Activated T-helper 1 cell treated with Interleukin-2 at 50 U/mL for 16 hours (primary cell): ENCODE data around the gene ADAMTSL3.
"Not testable (repeated sequence)": the region's sequence is repeated elsewhere in the genome, so short reads cannot be mapped to it uniquely, and the experiment has no call there.

Experiments used
- DNase-seq: peaks from one replicate; pipeline ENCODE4 v3.0.0-alpha.2; 2020; ENCODE audit warnings: low read depth

ADAMTSL3 gene

DNA sequence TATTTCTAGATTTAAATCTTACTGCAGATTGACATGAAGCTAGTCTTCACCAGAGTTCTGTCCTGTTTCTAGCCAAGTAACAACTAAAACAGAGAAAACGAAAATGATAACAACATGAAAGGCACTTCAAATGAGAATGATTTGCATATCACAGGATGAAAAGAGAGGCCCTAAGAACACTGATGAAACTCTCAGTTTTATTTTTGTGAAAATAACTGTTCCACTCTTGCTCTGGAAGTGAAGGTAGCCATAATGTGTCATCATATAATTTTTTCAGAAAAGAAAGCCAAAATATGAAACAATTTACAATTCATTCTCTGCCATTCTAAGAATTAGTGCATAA lies 274.4 kb downstream of the ADAMTSL3 start:
- no peak for DNase-seq

GRCh38 chr15:83928878-83929418 lies 275.0 kb downstream of the ADAMTSL3 start:
- DNase-seq, result no peak

DNA sequence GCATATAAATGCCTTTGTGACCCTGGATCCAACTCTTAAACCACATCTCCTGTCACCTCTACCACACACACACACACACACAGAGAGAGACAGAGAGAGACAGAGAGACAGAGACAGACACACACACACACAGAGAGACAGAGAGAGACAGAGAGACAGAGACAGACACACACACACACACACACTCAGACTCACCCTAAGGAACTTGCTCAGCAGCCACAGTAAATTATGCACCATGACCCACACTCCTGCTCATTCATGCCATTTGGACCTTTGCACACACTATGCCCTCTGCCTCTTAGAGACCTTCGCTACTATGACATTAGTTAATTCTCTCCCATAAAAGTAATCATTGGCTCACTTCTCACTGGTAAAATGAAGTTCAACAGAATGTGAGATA lies 275.7 kb downstream of the ADAMTSL3 start:
- DNase-seq, result no peak

GRCh38 chr15:83930392-83931212 lies 276.7 kb downstream of the ADAMTSL3 start:
- DNase-seq, result no peak

DNA sequence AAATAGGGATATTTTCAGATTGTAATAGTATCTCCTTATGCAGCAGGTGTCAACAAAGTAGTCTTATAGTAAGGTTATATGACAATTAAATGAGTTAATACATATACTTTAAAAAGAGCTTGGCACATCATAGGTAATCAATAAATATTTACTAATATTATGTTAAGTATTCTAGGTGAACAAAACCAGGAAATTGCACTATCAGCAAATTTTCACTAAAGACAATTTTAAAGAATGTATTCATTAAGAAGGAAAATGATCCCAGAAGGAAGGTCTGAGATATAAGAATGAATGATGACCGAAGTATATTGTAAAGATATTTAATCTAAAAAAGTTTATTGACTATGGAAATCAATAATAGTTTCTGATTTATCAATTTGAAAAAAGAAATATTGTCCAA lies 281.9 kb downstream of the ADAMTSL3 start:
- DNase-seq, result no peak

DNA sequence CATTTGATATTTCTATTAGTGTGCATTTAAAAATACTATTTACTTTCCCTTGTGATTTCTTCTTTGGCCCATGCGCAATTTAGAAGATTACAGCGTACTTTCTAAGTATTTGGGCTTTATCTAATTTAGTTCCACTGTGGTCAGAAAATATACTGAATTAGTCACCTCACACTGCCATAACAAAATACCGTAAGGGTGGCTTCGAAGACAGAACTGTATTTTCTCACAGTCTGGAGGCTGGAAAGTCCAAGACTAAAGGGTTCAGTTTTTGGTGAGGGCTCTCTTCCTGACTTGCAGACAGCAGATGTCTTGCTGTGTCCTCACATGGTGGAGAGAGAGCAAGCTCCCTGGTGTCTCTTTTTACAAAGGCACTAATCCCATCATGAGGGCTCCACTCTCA lies 286.2 kb downstream of the ADAMTSL3 start:
- no peak for DNase-seq

GRCh38 chr15:83943043-83943442 lies 289.1 kb downstream of the ADAMTSL3 start:
- DNase-seq, result no peak

- DNase-seq, result no peak
Observed at GRCh38 chr15:83943849-83944404, 290.0 kb downstream of the ADAMTSL3 start.

DNA sequence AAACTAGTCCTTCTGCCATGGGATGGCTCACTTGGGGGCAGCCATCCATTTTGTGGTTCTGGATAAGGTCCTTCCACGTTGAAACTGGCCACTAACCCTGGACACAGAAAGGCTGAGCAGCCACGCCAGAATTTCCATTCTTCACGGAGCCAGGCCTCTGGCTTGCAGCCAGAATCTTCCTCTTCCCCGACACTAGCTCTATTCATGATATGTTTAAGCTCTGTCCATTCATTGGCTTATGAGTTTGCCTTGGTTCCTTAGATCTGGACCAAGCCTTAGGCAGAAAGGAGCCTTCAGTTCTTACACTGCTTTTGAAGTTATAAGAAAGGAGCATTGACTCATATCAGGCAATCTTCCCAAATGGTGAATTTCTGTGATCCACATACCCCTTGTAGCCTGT lies 293.2 kb downstream of the ADAMTSL3 start:
- DNase-seq, result no peak

DNA sequence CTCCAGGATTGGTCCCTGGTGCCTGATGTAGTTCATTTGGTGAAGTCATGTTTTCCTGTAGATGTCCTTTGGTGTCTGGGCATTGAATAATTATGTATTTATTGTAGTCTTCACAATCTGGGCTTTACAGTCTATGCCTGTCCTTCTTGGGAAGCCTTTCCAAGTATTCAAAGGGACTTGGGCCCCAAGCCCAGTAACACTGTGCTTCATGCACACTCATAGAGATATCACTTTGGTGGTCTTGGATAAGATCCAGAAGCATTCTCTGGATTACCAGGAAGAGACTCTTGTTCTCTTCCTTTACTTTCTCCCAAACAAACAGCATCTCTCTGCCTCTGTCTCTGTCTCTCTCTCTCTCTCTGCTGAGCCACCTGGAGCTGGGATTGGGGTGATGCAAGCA lies 300.6 kb downstream of the ADAMTSL3 start:
- no peak for DNase-seq

DNA sequence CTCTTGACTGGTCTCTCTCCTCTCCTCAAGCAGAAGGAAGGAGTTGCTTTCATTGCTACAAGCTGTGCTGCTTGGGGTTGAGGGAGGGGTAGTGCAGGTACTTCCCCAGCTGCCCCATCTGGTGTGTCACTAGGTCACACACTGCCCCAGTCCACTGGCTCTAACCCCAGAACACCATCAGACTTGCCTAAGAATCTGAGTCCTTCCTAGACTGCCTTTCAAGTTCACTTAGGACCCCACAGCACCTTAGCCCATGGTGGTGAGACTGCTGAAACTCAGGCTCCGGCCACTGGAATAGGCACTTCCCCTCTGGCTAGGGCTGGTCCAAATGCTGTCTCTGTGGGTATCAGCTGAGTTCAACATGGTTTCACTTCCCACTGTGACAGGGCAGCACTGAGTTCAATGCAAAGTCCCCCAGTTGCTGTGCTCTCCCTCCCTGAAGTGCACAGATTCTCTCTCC lies 301.9 kb downstream of the ADAMTSL3 start:
- DNase-seq, result no peak

- no peak for DNase-seq
Observed at GRCh38 chr15:83956887-83957286, 303.0 kb downstream of the ADAMTSL3 start.

- DNase-seq, result no peak
Observed at GRCh38 chr15:83959477-83959876, 305.6 kb downstream of the ADAMTSL3 start.

- DNase-seq, result no peak
Observed at GRCh38 chr15:83960192-83960829, 306.4 kb downstream of the ADAMTSL3 start.

- no peak for DNase-seq
Observed at GRCh38 chr15:83961311-83961710, 307.4 kb downstream of the ADAMTSL3 start.

GRCh38 chr15:83964967-83965366 lies 311.0 kb downstream of the ADAMTSL3 start:
- DNase-seq, result not testable (repeated sequence)

DNA sequence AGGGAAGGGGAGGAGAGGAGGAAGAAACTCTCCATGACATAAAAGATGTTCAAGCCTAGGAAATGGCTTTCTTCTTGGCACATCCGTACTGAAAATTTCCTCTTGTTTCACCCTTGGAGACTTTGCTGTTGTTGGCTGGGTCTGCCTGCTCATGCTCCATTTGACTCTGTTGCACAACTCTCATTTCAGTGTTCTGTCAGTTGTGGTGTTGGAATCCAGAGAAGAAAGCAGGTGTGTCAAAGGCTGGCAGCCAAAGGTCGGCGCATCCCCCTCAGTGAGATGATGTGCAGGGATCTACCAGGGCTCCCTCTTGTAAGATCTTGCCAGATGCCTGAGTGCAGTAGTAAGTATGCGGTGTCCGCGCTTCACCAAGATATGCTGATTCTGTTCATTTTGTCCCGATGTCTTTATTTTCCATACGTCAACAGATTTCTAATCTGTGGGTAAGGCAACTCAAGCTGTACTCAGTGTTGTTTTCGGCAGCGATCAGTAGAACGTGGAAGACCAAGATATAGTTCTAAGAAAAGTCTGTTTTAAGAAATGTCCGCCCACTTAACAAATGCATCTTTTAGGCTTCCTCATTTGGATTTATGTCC lies 316.5 kb downstream of the ADAMTSL3 start:
- DNase-seq, result no peak

- no peak for DNase-seq
Observed at GRCh38 chr15:83971992-83972391, 318.1 kb downstream of the ADAMTSL3 start.

DNA sequence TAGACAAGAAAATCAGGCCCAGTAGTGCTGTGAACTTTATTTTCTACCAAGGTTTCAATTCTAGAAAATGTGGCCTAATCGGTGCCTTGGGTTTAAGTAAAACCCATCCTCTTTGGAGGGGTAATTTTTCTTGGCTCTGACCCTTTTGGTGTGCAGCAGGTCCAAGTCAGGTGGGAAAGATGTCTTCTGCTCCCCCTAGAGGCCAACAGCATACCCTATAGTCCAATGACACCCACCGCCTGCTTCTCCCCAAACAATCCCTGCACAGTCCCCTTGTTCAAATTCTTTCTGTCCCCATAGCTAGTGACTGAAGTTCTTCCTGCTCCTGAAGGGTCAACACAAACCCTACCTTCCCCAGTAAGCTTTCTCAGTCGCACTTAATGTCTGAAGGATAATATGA lies 319.9 kb downstream of the ADAMTSL3 start:
- DNase-seq, result no peak

DNA sequence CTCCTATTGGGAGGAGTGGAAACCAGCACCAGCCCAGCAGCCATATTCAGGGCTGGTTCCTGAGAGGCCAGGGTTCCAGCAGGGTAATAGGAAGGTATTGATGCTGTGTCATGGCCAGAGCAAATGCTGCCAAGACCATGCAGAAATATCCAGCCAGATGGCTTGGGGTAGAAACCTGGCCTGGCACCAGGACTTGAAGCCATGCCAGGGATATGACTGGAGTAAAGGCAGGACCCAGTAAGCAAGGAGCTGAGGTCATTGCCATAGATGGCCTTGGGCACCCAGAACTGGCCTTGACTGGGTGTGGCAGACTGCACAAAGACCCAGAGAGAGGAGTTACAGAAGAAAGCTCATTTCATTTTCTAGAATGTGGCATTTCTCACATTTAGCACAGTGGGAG lies 324.1 kb downstream of the ADAMTSL3 start:
- DNase-seq, result no peak

GRCh38 chr15:83978588-83978987 lies 324.7 kb downstream of the ADAMTSL3 start:
- no peak for DNase-seq

DNA sequence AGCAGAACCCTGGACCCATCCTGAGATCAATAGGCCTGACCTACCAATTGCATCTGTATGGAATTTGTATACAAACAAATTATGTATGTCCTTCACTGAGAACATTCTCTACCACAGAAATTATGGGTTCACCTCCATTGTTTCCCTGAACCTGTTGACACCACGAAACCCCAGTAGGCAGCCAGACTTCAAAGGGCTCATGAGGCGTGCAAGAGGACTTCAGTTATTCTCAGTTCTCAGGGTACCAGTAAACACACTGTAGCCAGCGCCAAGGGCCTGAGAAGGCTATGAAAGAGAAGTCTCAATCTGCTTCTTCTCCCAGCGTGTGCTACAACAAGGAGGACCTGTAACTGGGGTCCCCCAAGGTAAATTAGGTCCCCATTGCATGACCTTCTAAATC lies 326.7 kb downstream of the ADAMTSL3 start:
- no peak for DNase-seq

GRCh38 chr15:83982748-83983147 lies 328.8 kb downstream of the ADAMTSL3 start:
- DNase-seq, result no peak
